Mononuclear cell (primary cell): ENCODE measurements around the gene SRRM3. TPM values are rescaled to one million over a fixed set of nuclear protein-coding genes. Genes with fewer than 3 reads are reported as not detected.
"Not testable (repeated sequence)": the region's sequence is repeated elsewhere in the genome, so short reads cannot be mapped to it uniquely, and the experiment has no call there.

ENCODE experiments used
- H3K27me3 ChIP-seq: 2 replicates; pipeline ENCODE4 v1.6.0; 2011; ENCODE audit warnings: low read length, control low read depth; ENCODE audit not compliant: insufficient read depth
- H3K4me1 ChIP-seq: 2 replicates; pipeline ENCODE4 v1.5.1; 2011; ENCODE audit warnings: mild to moderate bottlenecking, low read length, control low read depth; ENCODE audit not compliant: insufficient read depth
- H3K4me3 ChIP-seq: 2 replicates; pipeline ENCODE4 v1.5.1; 2011; ENCODE audit warnings: mild to moderate bottlenecking, low read length, moderate library complexity
- H3K9me3 ChIP-seq: 2 replicates; pipeline ENCODE4 v1.5.1; 2011; ENCODE audit warnings: low read depth, mild to moderate bottlenecking, control low read depth, low read length
- total RNA-seq: library from RNA; depleted of rRNA; stranded (reverse); fragments of >200 nt; gene quantifications from one replicate; pipeline ENCODE4 v1.2.3, GENCODE V29; 2012

Gene SRRM3
- total RNA-seq, 1 donor: not detected

- Histone ChIP-seq H3K27me3 (no peaks in the 10 kb centered on the region), H3K4me3 (no peak overlapping the region), H3K9me3 (no peaks in the 10 kb centered on the region), H3K4me1 (no peaks in the 10 kb centered on the region)
Measured at GRCh38 chr7:76216381-76217082, 14.8 kb downstream of the SRRM3 start.

- H3K4me1 ChIP-seq: no peaks in the 10 kb centered on the region
- no peaks in the 10 kb centered on the region for H3K27me3 ChIP-seq
- no peak overlapping the region for H3K4me3 ChIP-seq
- no peaks in the 10 kb centered on the region for H3K9me3 ChIP-seq
Measured at GRCh38 chr7:76217942-76218566, 16.4 kb downstream of the SRRM3 start.

- no peaks in the 10 kb centered on the region for H3K4me1 ChIP-seq
- H3K4me3 ChIP-seq: no peak overlapping the region
Measured at GRCh38 chr7:76220185-76221057, 18.7 kb downstream of the SRRM3 start.

GRCh38 chr7:76222333-76222732 is 20.6 kb downstream of the SRRM3 start:
- Histone ChIP-seq H3K4me1 (no peaks in the 10 kb centered on the region), H3K27me3 (peaks cover 8% of the 10 kb centered on the region), H3K4me3 (no peak overlapping the region), H3K9me3 (no peaks in the 10 kb centered on the region)

More at GRCh38 chr7:76220185-76221057, 18.7 kb downstream of the SRRM3 start:
- H3K9me3 ChIP-seq: no peaks in the 10 kb centered on the region
- peaks cover 5% of the 10 kb centered on the region for H3K27me3 ChIP-seq

GRCh38 chr7:76222839-76223238 is 21.1 kb downstream of the SRRM3 start:
- H3K9me3 ChIP-seq: no peaks in the 10 kb centered on the region
- H3K4me3 ChIP-seq: no peak overlapping the region
- peaks cover 8% of the 10 kb centered on the region for H3K27me3 ChIP-seq
- no peaks in the 10 kb centered on the region for H3K4me1 ChIP-seq

GRCh38 chr7:76223286-76223972 is 21.7 kb downstream of the SRRM3 start:
- no peak overlapping the region for H3K4me3 ChIP-seq
- H3K9me3 ChIP-seq: no peaks in the 10 kb centered on the region
- H3K27me3 ChIP-seq: peaks cover 8% of the 10 kb centered on the region
- H3K4me1 ChIP-seq: no peaks in the 10 kb centered on the region

GRCh38 chr7:76224695-76225094 is 23.0 kb downstream of the SRRM3 start:
- no peaks in the 10 kb centered on the region for H3K4me1 ChIP-seq
- H3K9me3 ChIP-seq: no peaks in the 10 kb centered on the region
- H3K4me3 ChIP-seq: no peak overlapping the region
- peaks cover 8% of the 10 kb centered on the region for H3K27me3 ChIP-seq

GRCh38 chr7:76225379-76225778 is 23.7 kb downstream of the SRRM3 start:
- no peaks in the 10 kb centered on the region for H3K9me3 ChIP-seq
- H3K27me3 ChIP-seq: peaks cover 10% of the 10 kb centered on the region
- no peak overlapping the region for H3K4me3 ChIP-seq
- no peaks in the 10 kb centered on the region for H3K4me1 ChIP-seq

- Histone ChIP-seq H3K9me3 (no peaks in the 10 kb centered on the region), H3K4me3 (no peak overlapping the region), H3K27me3 (peaks cover 10% of the 10 kb centered on the region), H3K4me1 (no peaks in the 10 kb centered on the region)
Measured at GRCh38 chr7:76225951-76226350, 24.3 kb downstream of the SRRM3 start.

- H3K4me1 ChIP-seq, H3K4me3 ChIP-seq, H3K9me3 ChIP-seq: not testable (repeated sequence)
- peaks cover 12% of the 10 kb centered on the region for H3K27me3 ChIP-seq
Measured at GRCh38 chr7:76226878-76227423, 25.3 kb downstream of the SRRM3 start.

GRCh38 chr7:76230214-76230613 is 28.5 kb downstream of the SRRM3 start:
- Histone ChIP-seq H3K4me3 (no peak overlapping the region), H3K4me1 (peaks cover 5% of the 10 kb centered on the region), H3K9me3 (no peaks in the 10 kb centered on the region), H3K27me3 (peaks cover 18% of the 10 kb centered on the region)

- Histone ChIP-seq H3K4me1 (peaks cover 5% of the 10 kb centered on the region), H3K9me3 (no peaks in the 10 kb centered on the region), H3K27me3 (peaks cover 15% of the 10 kb centered on the region), H3K4me3 (no peak overlapping the region)
Measured at GRCh38 chr7:76231071-76231470, 29.4 kb downstream of the SRRM3 start.

GRCh38 chr7:76231583-76231982 is 29.9 kb downstream of the SRRM3 start:
- peaks cover 15% of the 10 kb centered on the region for H3K27me3 ChIP-seq

GRCh38 chr7:76232698-76233097 is 31.0 kb downstream of the SRRM3 start:
- no peaks in the 10 kb centered on the region for H3K9me3 ChIP-seq
- peaks cover 15% of the 10 kb centered on the region for H3K27me3 ChIP-seq
- H3K4me1 ChIP-seq: peaks cover 5% of the 10 kb centered on the region
- H3K4me3 ChIP-seq: no peak overlapping the region

More at GRCh38 chr7:76231583-76231982, 29.9 kb downstream of the SRRM3 start:
- no peaks in the 10 kb centered on the region for H3K9me3 ChIP-seq
- peaks cover 5% of the 10 kb centered on the region for H3K4me1 ChIP-seq
- H3K4me3 ChIP-seq: no peak overlapping the region
